NCI-H345 treated with DMSO at 0.1 percent for 48 hours (cell line): Measurements from ENCODE around the gene APOL1.
"Not testable (repeated sequence)": the region's sequence is repeated elsewhere in the genome, so short reads cannot be mapped to it uniquely, and the experiment has no call there.

Source experiments
- DNase-seq: peaks from one replicate; lab custom pipeline; 2025; ENCODE audit not compliant: unreplicated experiment; lab: John Stamatoyannopoulos, UW

APOL1 gene

DNA sequence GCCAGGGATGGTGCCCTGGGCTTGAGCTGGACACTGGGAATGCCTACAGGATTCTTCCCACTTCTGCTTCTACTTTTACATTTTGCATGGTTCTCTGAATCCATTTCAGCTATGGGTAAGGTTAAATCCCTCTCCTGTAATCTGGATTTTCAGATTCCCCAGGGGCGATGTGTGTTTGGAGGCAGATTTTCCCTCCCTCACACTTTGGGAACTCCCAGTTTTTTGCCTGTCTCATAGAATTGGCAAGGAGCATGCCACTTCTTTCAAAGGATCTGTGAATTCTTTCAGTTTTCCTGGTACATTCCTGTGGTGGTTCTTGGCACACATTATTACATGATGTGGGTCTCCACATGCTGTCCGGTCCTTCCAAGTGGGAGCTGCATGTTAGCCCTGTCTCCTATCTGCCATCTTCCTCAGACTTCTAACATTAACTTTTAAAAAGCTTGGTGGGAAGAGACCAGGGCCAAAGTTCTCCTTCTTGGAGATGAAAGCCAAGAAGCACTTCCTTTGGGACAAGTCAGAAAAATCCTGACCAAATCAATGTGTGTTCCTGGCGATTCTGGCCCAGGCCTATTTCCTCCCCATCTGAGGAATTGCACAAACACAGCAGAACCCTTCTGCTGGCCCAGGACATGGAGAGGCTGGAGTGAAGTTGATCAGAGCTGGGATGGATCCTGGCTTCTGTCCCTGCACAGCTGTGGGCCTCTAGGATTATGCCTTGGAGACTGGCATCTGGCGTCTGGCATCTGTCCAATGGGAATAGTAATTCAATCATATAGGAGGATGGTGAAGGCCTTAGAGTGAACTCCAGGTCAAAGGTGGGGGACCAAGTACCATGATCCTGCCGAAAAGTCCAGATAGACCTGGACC is 8.2 kb upstream of the APOL1 start:
- DNase-seq = no peak

DNA sequence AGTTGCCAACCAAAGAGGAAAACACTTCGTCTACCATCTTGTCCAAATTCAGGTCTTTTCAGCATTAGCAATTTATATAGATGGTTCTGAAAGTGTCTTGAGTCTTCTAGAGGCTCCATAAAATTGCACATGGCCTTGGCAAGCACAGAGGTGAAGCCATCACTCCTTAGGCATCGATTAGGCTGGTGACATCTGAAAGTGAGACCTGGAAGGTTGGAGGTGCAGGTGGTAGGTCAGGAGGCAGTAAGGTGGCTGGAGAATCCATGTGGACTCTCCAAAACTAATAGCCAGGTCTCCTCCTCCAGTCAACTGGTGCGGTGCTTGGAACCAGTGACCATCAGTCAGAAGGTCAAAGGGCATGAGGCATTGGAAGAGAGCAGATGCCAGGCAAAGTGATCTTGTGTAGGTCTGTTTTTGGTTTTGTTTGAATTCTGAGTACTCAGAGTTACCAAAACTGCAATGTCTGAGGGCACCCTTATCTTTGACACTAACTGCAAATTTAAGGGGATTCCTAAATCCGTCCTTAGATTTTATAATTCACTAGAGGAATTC is 7.1 kb upstream of the APOL1 start:
- no peak for DNase-seq

DNA sequence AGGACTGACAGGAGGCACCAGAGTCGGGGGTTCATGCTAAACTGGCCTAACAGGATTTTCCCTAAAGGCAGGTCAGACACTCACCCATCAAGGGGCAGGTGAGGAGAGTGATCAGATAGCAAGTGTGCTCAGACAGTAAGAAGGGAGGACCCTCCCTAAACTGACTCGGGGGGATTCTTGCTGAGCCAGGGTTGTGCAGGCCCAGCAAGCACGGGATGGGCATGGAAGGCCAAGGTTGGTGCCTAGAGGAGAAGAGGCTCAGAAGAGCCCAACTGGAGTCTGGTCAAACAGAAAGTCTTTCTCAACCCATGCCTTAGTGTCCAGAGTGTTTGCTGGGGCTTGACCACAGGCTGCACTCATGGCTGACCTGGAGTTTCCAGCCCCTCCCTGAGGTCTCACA is 6.2 kb upstream of the APOL1 start:
- no peak for DNase-seq

DNA sequence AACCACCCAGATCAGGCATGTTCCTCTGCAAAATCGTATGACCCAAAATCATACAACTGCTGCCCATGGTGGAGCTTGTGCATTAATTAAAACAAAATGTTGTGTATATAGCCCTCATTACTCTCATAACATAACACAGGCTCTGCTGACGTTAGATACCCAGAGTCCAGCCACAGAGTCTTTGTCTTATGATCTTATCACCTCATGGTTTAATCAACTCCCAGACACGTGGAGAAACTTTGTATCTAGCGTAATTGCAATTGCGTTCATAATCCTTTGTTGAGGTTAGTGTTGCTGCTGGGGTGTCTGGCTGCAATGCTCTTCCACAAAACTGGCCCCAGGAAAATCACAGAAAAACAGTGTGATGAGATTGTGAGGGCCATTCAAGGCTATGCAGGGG is 5.0 kb upstream of the APOL1 start:
- DNase-seq = no peak

DNA sequence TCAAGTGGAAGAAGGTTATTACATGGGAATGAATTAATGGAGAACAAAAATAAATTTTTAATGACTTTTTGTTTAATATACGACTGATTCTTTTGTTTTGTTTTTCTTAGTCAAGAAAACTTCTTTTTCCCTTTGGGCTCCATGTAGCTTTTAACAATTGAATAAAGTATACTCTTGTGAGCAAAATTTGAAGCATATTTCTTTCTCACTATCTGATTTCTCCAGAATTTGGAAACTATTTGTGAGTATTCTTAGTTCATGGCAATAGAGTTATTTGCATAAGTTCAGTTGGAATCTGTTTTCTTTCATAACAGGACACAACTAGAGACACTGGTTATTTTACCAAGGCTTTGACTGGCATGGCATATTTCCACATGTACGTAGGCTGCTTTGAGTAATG is 3.8 kb upstream of the APOL1 start:
- DNase-seq = no peak

DNA sequence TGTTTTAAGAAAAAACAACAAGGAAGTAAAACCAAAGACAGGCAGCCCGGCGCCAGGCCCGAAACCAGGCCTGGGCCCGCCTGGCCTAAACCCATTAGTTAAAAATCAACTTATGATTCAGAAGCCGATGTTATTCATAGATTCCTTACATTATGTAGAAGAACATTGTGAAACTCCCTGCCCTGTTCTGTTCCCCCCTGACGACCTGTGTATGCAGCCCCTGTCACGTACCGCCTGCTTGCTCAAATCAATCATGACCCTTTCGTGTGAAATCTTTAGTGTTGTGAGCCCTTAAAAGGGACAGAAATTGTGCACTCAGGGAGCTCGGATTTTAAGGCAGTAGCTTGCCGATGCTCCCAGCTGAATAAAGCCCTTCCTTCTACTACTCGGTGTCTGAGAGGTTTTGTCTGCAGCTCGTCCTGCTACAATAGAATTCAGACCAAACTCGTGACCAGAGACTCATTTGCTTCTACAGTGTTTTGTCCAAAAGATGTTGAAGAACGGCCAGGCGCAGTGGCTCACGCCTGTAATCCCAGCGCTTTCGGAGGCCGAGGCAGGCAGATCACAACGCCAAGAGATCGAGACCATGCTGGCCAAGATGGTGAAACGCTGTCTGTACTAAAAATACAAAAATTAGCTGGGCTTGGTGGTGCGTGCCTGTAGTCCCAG is 2.5 kb upstream of the APOL1 start:
- not testable (repeated sequence) for DNase-seq

DNA sequence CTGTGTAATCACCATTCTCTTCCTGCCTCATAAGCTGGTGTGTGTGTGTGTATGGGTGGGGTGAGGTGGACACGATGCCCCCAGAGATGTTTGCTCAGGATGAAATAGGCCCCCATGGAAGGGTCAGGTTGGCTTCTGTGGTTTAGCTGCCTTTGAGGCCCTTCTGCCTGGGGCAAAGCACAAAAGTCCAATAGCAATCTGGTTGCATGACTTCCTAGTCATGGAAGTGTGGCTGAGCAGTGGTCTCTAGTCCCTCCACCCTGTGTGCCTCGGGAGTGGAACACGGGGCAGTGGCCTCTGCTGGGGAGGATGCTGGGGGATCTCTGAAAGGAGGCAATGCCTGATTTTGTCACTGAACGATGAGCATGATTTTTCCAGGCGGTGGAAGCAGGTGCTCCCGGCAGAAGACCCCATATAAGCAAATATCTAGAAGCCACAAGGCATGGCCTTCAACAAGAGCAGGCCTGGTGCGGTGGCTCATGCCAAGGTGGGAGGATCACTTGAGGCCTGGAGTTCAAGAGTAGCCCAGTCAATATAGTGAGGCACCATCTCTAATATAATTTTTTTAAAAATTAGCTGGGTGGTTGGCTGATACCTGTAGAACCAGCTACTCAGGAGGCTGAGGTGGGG is 839 bp upstream of the APOL1 start:
- DNase-seq = not testable (repeated sequence)

DNA sequence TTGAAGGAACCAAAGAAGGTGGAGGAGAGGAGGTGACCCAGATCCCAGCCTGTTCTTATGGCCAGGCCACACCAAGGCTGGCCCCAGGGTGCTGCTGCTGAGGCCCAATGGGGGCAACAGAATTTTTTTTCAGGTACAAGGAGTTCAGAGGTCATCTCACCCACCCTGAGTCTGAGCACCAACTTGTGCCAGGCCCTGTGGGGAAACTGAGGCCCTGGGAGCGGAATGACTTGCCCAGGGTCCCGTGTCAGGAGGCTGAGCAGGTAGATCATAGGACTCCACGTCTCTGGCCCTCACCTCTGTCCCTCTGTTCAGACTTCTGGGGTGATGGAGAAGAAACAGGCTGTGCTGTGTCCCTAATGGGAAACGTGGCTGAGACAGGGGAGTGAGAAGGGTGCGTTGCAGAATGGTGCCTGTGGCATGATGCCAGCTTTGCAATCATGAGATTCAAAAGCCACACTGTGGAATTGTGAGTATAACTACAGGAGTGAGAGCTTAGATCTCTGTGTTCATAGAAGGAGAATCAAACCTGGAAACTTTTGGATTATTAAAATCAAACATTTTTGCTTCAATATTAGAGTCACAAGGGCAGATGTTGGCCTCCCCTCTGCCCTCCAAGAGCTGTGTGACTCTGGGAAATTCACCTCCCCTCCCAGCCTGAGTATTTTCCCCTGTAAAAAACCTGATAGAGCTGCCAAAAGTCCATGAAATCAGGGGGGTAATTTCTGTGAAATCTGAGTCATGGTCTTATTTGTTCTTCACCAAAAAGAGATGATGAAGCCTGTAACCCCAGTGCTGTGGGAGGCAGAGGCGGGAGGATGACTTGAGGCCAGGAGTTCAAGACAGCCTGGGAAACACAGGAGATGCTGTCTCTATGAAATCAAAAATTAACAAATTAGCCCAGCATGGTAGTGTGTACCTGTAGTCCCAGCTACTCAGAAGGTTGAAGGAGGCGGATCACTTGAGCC is 874 bp downstream of the APOL1 start:
- DNase-seq = no peak

DNA sequence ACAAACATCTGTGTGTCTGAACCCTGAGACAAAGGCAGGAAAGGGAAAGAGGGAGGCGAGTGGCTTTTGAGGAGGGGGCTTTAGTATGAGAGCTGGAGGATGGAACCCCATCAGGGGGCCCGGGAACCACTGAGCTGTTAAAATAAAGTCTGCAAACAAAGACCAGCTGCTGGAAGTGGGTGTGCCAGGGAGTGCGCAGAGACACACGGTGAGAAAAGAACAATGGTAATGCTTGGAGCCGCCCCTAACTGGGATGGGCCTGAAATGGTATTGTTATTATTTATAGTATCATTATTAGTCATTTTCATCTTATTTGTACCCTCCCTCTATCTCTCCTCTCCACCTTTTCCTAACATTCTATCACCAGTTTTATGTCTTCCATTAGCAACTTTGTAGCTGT is 2.6 kb downstream of the APOL1 start:
- not testable (repeated sequence) for DNase-seq

DNA sequence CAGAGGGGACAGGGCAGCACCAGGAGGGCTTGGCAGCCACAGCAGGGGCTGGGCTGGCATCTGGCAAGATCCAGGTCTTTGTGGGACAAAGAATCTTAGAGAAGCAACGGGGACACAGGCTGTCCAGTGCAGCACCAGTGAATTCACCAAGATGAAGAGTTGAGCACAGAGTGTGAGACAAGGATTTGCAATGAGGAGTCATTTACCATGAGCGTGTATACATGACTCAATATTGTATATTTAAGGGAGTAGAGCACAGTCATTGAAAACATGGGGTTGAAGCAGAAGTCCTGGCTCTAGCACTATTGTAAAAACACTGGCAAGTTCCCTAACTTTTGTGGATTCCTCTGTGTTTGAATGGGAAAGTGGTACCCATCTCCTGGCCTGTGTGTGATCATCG is 3.5 kb downstream of the APOL1 start:
- no peak for DNase-seq

DNA sequence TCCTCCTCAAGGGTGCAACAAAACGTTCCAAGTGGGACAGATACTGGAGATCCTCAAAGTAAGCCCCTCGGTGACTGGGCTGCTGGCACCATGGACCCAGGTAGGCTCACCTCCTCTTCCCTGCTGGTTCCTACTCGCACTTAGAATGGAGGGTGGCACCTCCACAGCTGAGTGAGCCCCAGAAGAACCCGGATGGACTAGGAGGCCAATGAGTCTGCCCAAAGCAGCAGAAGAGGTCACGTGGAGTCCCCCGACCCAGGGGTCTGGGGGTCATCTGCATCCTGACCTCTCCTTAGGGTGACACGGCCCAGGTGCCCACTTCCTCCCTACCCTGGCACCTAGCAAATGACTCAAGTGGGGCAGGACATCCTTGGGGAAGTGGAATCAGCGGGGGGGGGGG is 4.4 kb downstream of the APOL1 start:
- no peak for DNase-seq

DNA sequence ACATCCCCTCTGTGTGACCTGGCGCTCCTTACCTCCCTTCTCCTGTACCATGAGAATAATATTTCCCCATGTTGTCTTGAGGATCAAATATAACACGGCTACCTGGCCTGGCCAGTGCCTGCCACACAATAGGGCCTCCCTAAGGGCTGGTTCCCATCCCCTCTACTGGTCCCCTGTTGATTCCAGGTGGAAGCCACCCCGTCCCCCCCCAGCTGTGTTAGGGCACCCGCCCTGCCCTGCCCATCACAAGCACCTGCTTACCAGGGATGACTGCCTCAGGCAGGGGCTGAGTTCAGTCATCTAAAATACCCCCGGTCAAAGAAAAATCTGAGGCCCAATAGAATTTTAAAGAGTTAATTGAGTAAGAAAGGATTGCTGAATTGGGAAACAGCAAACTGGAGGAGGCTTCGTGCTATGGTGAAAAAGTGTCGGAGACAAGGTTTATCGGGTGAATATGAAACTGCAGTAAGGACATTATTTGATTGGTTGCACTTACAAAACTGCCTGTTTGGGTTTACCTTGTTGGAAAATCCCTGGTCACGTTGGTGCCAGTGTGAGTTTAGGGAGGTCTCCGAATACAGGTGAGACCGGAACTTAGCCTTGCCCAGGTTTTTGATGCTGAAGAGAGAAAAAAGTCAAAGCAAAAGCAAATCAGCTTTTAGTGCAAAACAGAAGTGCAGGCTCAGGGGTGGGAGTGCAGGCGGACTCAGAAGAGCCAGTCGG is 5.2 kb downstream of the APOL1 start:
- DNase-seq = no peak

DNA sequence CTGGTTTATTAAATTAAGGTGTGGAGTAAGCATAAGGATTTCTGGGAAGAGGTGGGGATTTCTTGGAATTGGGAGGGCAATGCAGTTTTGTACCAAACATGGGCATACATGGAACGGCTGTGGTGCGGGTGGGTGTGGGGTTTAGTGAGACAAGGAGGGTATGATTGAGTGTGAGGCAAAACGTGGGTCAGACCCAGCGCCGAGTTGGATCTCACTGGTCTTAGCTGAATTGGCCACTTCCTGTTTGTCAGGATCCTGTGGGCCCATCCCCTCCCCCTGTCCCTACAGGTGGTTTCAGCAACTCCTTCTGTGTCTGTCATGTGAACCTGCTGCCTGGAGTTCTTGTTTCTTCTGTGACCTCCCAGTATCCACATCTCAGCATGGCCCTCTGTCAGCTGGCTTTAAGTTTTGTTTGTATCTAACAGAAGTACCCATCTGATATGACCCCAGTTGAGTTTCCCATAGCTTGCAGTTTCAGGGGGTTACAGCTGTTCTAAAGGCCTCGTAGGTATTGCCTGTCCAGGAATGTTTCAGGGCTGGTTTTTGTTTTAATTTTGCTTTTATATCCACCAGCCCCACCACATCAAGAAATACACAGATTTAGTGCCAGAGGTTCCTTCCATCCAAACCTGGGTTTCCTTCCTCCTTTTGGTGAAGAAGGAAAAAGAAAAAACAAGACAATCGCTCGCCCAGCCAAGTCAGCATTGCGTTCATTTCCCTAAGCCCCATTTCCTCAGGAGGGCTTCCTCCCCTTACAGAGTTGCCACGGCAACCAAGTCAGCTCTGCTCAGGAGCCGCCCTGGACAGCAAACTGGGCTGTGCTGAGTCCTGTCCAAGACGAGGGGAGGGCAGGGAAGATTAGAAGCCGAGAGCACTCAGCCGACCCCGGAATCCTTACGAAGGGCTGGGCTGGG is 6.0 kb downstream of the APOL1 start:
- DNase-seq = no peak

DNA sequence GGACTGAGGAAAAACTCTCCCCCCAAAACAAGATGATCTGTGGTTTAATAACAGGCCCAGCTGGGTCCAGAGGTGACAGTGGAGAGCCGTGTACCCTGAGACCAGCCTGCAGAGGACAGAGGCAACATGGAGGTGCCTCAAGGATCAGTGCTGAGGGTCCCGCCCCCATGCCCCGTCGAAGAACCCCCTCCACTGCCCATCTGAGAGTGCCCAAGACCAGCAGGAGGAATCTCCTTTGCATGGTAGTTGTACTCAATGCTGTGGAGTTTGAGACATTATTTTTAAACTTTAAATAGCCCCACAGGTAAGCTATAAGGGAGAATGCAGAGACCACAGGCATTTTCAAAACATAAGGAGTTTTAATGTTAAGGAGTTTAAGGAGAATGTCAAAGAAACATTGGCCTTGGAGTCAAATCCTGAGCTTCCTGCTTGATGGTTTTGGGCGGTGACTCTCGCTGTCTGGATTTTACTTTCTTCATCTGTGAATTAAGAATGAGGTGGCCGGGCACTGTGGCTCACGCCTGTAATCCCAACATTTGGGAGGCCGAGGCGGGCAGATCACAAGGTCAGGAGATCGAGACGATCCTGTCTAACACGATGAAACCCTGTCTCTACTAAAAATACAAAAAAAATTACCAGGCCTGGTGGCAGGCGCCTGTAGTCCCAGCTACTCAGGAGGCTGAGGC is 6.8 kb downstream of the APOL1 start:
- no peak for DNase-seq

DNA sequence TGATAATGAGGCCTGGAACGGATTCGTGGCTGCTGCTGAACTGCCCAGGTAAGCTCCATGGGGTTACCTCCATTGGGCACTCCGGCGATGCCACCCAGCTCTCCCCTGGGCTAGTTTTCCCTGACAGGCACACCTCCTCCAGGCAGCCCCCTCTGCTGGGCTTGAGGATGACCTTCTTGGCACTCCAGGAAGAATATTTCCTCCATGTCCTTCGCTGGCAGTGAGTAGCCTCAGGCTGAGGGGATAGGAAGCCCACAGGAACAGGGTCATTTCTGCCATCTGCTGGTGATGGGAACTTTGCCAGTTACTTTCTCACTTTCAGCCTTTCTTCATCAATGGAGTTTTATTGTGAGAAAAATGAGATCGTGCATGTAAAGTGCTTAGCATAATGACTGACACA is 8.7 kb downstream of the APOL1 start:
- DNase-seq = not testable (repeated sequence)

DNA sequence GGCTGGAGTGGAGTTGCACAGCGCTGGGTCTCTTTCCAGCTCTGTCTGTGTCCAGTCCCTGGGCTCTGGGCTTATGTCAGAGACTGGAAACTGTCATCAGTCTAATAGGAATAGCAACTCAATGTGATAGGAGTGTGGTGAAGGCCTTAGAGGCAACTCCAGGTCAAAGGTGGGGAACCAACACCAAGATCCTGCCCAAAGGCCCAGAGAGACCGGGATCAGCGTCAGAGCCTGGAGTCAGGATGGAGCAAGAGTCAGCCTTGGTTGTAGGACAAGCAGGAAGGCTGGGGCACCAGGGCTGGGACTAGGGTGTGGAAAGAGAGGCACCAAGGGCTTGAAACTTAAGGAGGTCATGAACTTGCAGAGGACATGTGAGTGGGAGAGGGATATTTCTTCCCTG is 9.4 kb downstream of the APOL1 start:
- not testable (repeated sequence) for DNase-seq

DNA sequence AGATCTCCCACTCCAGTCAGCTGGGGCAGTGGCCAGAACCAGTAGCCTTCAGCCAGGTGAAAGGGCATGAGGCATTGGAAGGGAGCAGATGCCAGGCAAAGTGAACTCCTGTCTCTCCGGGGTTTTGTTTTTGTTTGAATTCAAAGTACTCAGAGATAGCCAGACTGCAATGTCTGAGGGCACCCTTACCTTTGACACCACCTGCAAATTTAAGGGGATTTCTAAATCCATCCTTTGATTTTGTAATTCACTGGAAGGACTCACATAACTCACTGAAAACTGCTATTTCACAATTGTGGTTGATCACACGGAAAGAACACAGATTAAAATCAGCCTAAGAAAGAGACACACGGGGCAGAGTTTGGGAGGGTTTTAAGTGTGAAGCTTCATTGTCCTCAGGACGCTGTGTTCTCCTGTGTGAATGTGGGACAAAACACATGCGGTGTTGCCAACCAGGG is 10.3 kb downstream of the APOL1 start:
- DNase-seq = not testable (repeated sequence)
